H1 (cell line): Measurements from ENCODE around the gene CLCF1. TPM values are rescaled to one million over a fixed set of nuclear protein-coding genes. Genes with fewer than 3 reads are reported as not detected.

Experiments used
- ASH2L ChIP-seq: fragments of 200-600, 300-600 bp; sonication (generic); IDR thresholded peaks from one replicate; pipeline ENCODE4 v1.7.1; 2017; ENCODE audit warnings: low read length
- CHD2 ChIP-seq: IDR thresholded peaks from 2 replicates; pipeline ENCODE4 v1.6.1; 2012; ENCODE audit warnings: low read length, improper control_type of control experiment
- EP300 ChIP-seq, 2 experiments: IDR thresholded peaks; 1 replicate in 1 of 2; 2 replicates in 1 of 2; pipeline ENCODE4 v1.6.1; 2011 to 2012; ENCODE audit warnings: low read depth in 2 of 2, low read length in 2 of 2, mild to moderate bottlenecking in 2 of 2, borderline replicate concordance in 1 of 2, inconsistent platforms in 1 of 2, moderate library complexity in 1 of 2
- GABPA ChIP-seq: IDR thresholded peaks from 2 replicates; pipeline ENCODE4 v1.6.1; 2011; ENCODE audit warnings: mild to moderate bottlenecking, low read length, moderate library complexity, borderline replicate concordance; ENCODE audit not compliant: insufficient read depth
- KDM1A ChIP-seq: fragments of 200-600, 300-600 bp; sonication (generic); IDR thresholded peaks from 2 replicates; pipeline ENCODE4 v1.7.1; 2016; ENCODE audit warnings: mild to moderate bottlenecking, low read length, borderline replicate concordance
- TCF12 ChIP-seq: IDR thresholded peaks from 2 replicates; pipeline ENCODE4 v1.6.1; 2011; ENCODE audit warnings: low read depth, mild to moderate bottlenecking, low read length
- polyA plus RNA-seq, 7 experiments: library from polyadenylated mRNA; depleted of rRNA in 3 of 7; stranded (reverse) in 5 of 7; unstranded in 2 of 7; fragments of >200 nt in 5 of 7; fragments of 200-250 nt in 2 of 7; gene quantifications; 1 replicate in 5 of 7; 2 replicates in 1 of 7; 4 replicates in 1 of 7; pipeline versions ENCODE4 v1.2.1 to v1.2.3, GENCODE V29; 2011 to 2013; ENCODE audit warnings: missing spikeins in 2 of 7, mixed read lengths in 2 of 7
- total RNA-seq: library from RNA; stranded (reverse); fragmentation: NEBNext Ultra II Directional; extraction: Animal tissue kit (Norgen Biotek cat#: 25700); gene quantifications from 2 replicates; pipeline ENCODE4 v1.2.1, GENCODE V29; 2021
- TF ChIP-seq, protein P1 (sequence below): fragments of 300-600 bp; sonication (generic); IDR thresholded peaks from 2 replicates; pipeline ENCODE4 v1.7.1; 2012; ENCODE audit warnings: low read length, moderate library complexity, mild to moderate bottlenecking, inconsistent platforms; ENCODE audit not compliant: insufficient replicate concordance

CLCF1 gene
- total and polyA plus RNA-seq, 2 of the 8 experiments (the other 6 are each of a cell fraction or from before 2014, with no cell fraction given): 0.32 to 1.2 TPM

DNA sequence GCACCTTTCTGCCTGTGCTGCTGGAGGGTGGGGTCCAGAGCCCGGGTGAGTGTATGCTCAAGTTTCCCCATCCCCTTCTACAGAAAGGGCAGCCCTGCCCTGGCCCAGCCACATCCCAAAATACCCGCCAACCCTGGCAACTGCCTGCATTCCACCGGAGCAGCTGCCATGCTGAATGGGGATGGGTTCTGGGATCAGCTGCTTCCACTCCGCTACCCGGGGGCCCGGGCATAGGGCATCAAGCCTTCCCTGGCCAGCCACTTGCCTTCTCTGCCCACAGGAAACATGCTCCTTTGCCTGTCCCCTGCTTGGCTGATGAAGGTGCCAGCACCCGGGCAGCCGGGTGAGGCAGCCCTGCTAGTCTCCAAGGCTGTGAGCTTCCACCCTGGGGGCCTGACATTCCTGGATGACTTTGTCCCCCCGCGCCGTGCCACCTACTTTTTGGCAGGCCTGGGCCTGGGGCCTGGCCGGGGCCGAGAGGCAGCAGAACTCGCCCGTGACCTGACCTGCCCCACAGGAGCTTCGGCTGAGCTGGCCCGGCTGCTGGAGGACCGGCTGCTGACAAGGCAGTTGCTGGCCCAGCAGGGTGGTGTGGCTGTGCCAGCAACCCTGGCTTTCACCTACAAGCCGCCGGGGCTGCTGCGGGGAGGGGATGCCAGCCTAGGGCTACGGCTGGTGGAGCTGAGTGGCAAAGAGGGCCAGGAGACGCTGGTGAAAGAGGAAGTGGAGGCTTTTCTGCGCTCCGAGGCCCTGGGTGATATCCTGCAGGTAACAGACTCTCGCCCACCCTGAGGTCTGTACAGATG, 45.3 kb upstream of the CLCF1 start (continued):
- TF ChIP-seq ASH2L: no peak
- no peak for TF ChIP-seq GABPA
- no peak for TF ChIP-seq CHD2
- no peak for TF ChIP-seq TCF12
- no peak for TF ChIP-seq KDM1A
- TF ChIP-seq, protein P1, sequence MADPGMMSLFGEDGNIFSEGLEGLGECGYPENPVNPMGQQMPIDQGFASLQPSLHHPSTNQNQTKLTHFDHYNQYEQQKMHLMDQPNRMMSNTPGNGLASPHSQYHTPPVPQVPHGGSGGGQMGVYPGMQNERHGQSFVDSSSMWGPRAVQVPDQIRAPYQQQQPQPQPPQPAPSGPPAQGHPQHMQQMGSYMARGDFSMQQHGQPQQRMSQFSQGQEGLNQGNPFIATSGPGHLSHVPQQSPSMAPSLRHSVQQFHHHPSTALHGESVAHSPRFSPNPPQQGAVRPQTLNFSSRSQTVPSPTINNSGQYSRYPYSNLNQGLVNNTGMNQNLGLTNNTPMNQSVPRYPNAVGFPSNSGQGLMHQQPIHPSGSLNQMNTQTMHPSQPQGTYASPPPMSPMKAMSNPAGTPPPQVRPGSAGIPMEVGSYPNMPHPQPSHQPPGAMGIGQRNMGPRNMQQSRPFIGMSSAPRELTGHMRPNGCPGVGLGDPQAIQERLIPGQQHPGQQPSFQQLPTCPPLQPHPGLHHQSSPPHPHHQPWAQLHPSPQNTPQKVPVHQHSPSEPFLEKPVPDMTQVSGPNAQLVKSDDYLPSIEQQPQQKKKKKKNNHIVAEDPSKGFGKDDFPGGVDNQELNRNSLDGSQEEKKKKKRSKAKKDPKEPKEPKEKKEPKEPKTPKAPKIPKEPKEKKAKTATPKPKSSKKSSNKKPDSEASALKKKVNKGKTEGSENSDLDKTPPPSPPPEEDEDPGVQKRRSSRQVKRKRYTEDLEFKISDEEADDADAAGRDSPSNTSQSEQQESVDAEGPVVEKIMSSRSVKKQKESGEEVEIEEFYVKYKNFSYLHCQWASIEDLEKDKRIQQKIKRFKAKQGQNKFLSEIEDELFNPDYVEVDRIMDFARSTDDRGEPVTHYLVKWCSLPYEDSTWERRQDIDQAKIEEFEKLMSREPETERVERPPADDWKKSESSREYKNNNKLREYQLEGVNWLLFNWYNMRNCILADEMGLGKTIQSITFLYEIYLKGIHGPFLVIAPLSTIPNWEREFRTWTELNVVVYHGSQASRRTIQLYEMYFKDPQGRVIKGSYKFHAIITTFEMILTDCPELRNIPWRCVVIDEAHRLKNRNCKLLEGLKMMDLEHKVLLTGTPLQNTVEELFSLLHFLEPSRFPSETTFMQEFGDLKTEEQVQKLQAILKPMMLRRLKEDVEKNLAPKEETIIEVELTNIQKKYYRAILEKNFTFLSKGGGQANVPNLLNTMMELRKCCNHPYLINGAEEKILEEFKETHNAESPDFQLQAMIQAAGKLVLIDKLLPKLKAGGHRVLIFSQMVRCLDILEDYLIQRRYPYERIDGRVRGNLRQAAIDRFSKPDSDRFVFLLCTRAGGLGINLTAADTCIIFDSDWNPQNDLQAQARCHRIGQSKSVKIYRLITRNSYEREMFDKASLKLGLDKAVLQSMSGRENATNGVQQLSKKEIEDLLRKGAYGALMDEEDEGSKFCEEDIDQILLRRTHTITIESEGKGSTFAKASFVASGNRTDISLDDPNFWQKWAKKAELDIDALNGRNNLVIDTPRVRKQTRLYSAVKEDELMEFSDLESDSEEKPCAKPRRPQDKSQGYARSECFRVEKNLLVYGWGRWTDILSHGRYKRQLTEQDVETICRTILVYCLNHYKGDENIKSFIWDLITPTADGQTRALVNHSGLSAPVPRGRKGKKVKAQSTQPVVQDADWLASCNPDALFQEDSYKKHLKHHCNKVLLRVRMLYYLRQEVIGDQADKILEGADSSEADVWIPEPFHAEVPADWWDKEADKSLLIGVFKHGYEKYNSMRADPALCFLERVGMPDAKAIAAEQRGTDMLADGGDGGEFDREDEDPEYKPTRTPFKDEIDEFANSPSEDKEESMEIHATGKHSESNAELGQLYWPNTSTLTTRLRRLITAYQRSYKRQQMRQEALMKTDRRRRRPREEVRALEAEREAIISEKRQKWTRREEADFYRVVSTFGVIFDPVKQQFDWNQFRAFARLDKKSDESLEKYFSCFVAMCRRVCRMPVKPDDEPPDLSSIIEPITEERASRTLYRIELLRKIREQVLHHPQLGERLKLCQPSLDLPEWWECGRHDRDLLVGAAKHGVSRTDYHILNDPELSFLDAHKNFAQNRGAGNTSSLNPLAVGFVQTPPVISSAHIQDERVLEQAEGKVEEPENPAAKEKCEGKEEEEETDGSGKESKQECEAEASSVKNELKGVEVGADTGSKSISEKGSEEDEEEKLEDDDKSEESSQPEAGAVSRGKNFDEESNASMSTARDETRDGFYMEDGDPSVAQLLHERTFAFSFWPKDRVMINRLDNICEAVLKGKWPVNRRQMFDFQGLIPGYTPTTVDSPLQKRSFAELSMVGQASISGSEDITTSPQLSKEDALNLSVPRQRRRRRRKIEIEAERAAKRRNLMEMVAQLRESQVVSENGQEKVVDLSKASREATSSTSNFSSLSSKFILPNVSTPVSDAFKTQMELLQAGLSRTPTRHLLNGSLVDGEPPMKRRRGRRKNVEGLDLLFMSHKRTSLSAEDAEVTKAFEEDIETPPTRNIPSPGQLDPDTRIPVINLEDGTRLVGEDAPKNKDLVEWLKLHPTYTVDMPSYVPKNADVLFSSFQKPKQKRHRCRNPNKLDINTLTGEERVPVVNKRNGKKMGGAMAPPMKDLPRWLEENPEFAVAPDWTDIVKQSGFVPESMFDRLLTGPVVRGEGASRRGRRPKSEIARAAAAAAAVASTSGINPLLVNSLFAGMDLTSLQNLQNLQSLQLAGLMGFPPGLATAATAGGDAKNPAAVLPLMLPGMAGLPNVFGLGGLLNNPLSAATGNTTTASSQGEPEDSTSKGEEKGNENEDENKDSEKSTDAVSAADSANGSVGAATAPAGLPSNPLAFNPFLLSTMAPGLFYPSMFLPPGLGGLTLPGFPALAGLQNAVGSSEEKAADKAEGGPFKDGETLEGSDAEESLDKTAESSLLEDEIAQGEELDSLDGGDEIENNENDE: no peak
- no peak for TF ChIP-seq EP300 (IDR thresholded peaks at IDR 0.05; ENCODE audit: borderline replicate concordance in 1 of 2, low read depth in 2 of 2, low read length in 2 of 2)
